Measurements from ENCODE around the gene GRIN2B. TPM values are rescaled to one million over a fixed set of nuclear protein-coding genes. Genes with fewer than 3 reads are reported as not detected.

GRIN2B gene
- total RNA-seq, 6 donors from 2014 or later = under 0.01 to 0.27 (median 0.06) TPM; not detected in 2

- Histone ChIP-seq H3K27me3 (no peaks in the 10 kb centered on the region), H3K4me3 (no peak overlapping the region), H3K27ac (no peak overlapping the region), H3K4me1 (no peaks in the 10 kb centered on the region), H3K36me3 (no peaks in the 10 kb centered on the region), H3K9me3 (no peaks in the 10 kb centered on the region)
- no peak for TF ChIP-seq POLR2AphosphoS5 (IDR thresholded peaks at IDR 0.05)
- ATAC-seq (ENCODE audit: low FRiP score in 2 of 2) (no peak), DNase-seq (no peak)
- 84 to 88% methylated on average over 3 of the region's 3 CpGs for WGBS, 2 donors
These were observed 36.2 kb downstream of the GRIN2B start for GRCh38 chr12:13945236-13945635.

- Histone ChIP-seq H3K27ac (no peak overlapping the region), H3K36me3 (no peaks in the 10 kb centered on the region), H3K9me3 (no peaks in the 10 kb centered on the region), H3K4me1 (no peaks in the 10 kb centered on the region), H3K4me3 (no peak overlapping the region), H3K27me3 (no peaks in the 10 kb centered on the region)
- ATAC-seq (ENCODE audit: low FRiP score in 2 of 2) (no peak), DNase-seq (no peak)
- 49 to 54% methylated on average over 3 of the region's 3 CpGs for WGBS, 2 donors
- TF ChIP-seq POLR2AphosphoS5 (IDR thresholded peaks at IDR 0.05) (no peak), CTCF (IDR thresholded peaks at IDR 0.05) (no peak)
These were observed 38.6 kb downstream of the GRIN2B start for GRCh38 chr12:13942826-13943225.

GRCh38 chr12:13941258-13942249 lies 39.8 kb downstream of the GRIN2B start:
- Histone ChIP-seq H3K27ac (no peak overlapping the region), H3K4me1 (no peaks in the 10 kb centered on the region), H3K27me3 (no peaks in the 10 kb centered on the region), H3K36me3 (no peaks in the 10 kb centered on the region), H3K4me3 (no peak overlapping the region), H3K9me3 (peaks cover 0 to 4% (median 0%) of the 10 kb centered on the region in 4 donors)
- TF ChIP-seq CTCF (IDR thresholded peaks at IDR 0.05) (peak in 2 of 6 experiments; percentile 40 to 52), POLR2A (IDR thresholded peaks at IDR 0.05) (no peak)
- peak; percentile 62 to 85 for ATAC-seq (ENCODE audit: low FRiP score in 2 of 2)
- 34 to 39% methylated on average over 12 of the region's 12 CpGs for WGBS, 2 donors
- DNase-seq = peak in 1 of 2 donors; percentile 61

GRCh38 chr12:13940335-13940865 lies 41.0 kb downstream of the GRIN2B start:
- TF ChIP-seq POLR2AphosphoS5 (IDR thresholded peaks at IDR 0.05) (no peak), POLR2A (IDR thresholded peaks at IDR 0.05) (no peak), CTCF (IDR thresholded peaks at IDR 0.05) (no peak), EP300 (IDR thresholded peaks at IDR 0.05) (no peak)
- Histone ChIP-seq H3K27me3 (no peaks in the 10 kb centered on the region), H3K9me3 (peaks cover 0 to 4% (median 0%) of the 10 kb centered on the region in 4 donors), H3K27ac (no peak overlapping the region), H3K36me3 (no peaks in the 10 kb centered on the region), H3K4me1 (no peaks in the 10 kb centered on the region), H3K4me3 (no peak overlapping the region)
- no peak for DNase-seq
- ATAC-seq (ENCODE audit: low FRiP score in 2 of 2) = no peak
- 78 to 85% methylated on average over 7 of the region's 7 CpGs for WGBS, 2 donors

GRCh38 chr12:13937735-13938134 lies 43.7 kb downstream of the GRIN2B start:
- TF ChIP-seq CTCF (IDR thresholded peaks at IDR 0.05) (no peak), POLR2AphosphoS5 (IDR thresholded peaks at IDR 0.05) (no peak), EP300 (IDR thresholded peaks at IDR 0.05) (no peak), POLR2A (IDR thresholded peaks at IDR 0.05) (no peak)
- H3K9me3 ChIP-seq = peaks cover 0 to 4% (median 0%) of the 10 kb centered on the region in 4 donors
- ATAC-seq (ENCODE audit: low FRiP score in 2 of 2) = no peak
- H3K27ac ChIP-seq = no peak overlapping the region
- no peaks in the 10 kb centered on the region for H3K36me3 ChIP-seq
- H3K4me1 ChIP-seq = no peaks in the 10 kb centered on the region
- no peak for DNase-seq
- WGBS, 2 donors = 67 to 74% methylated on average over 2 of the region's 2 CpGs
- H3K27me3 ChIP-seq = no peaks in the 10 kb centered on the region
- H3K4me3 ChIP-seq = no peak overlapping the region

Data from upper lobe of left lung (tissue), 6 donors.